HAP-1 (cell line): ENCODE data around the gene SORT1.

Experiments
- DNase-seq, 2 experiments: peaks; one replicate each; pipeline ENCODE4 v3.0.0-alpha.2; 2016 to 2020; ENCODE audit warnings: low spot score in 2 of 2
- H3K27me3 ChIP-seq: fragments of 250-450 bp; sonication (Bioruptor Pico); 2 replicates; pipeline ENCODE4 v1.5.1; 2020; ENCODE audit warnings: low read depth, mild to moderate bottlenecking, moderate library complexity
- H3K36me3 ChIP-seq: fragments of 250-450 bp; sonication (Bioruptor Pico); replicated peaks from 2 replicates; pipeline ENCODE4 v1.5.1; 2020; ENCODE audit warnings: mild to moderate bottlenecking
- H3K4me1 ChIP-seq: fragments of 250-450 bp; sonication (Bioruptor Pico); 2 replicates; pipeline ENCODE4 v1.5.1; 2020; ENCODE audit warnings: mild to moderate bottlenecking
- H3K4me3 ChIP-seq: fragments of 250-450 bp; sonication (Bioruptor Pico); 2 replicates; pipeline ENCODE4 v1.5.1; 2020; ENCODE audit warnings: mild to moderate bottlenecking, moderate library complexity
- H3K9me3 ChIP-seq: fragments of 250-450 bp; sonication (Bioruptor Pico); 2 replicates; pipeline ENCODE4 v1.5.1; 2020; ENCODE audit warnings: mild to moderate bottlenecking, moderate library complexity
- in situ Hi-C: fragments of 300-500 bp; cut with MboI; formaldehyde crosslinking; loops from 3 replicates; pipeline ENCODE4 v1.14.3; 2020; ENCODE audit warnings: low sequenced_read_pairs, inconsistent platforms, mixed read lengths

The SORT1 gene

GRCh38 chr1:109357616-109358015 lies 40.1 kb downstream of the SORT1 start:
- no peak for DNase-seq
- Histone ChIP-seq H3K27me3 (no peaks in the 10 kb centered on the region), H3K9me3 (no peaks in the 10 kb centered on the region), H3K4me1 (peaks cover 13% of the 10 kb centered on the region), H3K36me3 (peaks cover 7% of the 10 kb centered on the region; the same call in 1 of the 2 replicates), H3K4me3 (no peak overlapping the region)
- in situ Hi-C loops, result no loop called here

DNA sequence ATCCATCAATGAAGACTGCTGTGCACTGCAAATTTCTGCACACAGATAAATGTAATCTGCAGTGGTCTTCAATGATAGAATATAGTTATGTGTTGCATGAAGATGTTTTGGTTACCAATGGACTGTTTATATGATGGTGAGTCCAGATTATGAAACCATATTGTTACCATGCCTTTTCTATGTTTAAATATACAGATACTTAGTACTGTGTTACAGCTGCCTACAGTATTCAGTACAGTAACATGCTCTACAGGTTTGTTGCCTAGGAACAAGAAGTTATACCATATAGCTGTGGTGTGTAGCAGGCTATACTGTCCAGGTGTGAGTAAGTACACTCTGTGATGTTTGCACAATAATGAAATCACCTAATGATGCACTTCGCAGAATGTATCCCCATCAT lies 40.8 kb downstream of the SORT1 start:
- Histone ChIP-seq H3K27me3 (no peaks in the 10 kb centered on the region), H3K9me3 (no peaks in the 10 kb centered on the region), H3K36me3 (peaks cover 12% of the 10 kb centered on the region; the same call in 1 of the 2 replicates), H3K4me3 (no peak overlapping the region), H3K4me1 (peaks cover 12% of the 10 kb centered on the region)
- in situ Hi-C loops, result no loop called here
- no peak for DNase-seq

- in situ Hi-C loops, result no loop called here
- DNase-seq, result no peak
These were observed 41.2 kb downstream of the SORT1 start for GRCh38 chr1:109356505-109356904.

GRCh38 chr1:109354929-109355328 lies 42.8 kb downstream of the SORT1 start:
- H3K27me3 ChIP-seq, result no peaks in the 10 kb centered on the region
- no peaks in the 10 kb centered on the region for H3K4me1 ChIP-seq
- H3K9me3 ChIP-seq, result no peaks in the 10 kb centered on the region
- H3K4me3 ChIP-seq, result no peak overlapping the region
- peaks cover 16% of the 10 kb centered on the region; the same call in 1 of the 2 replicates for H3K36me3 ChIP-seq
- DNase-seq, result no peak
- in situ Hi-C loops, result no loop called here

More at GRCh38 chr1:109356505-109356904, 41.2 kb downstream of the SORT1 start:
- peaks cover 14% of the 10 kb centered on the region; the same call in 1 of the 2 replicates for H3K36me3 ChIP-seq
- H3K4me1 ChIP-seq, result peaks cover 8% of the 10 kb centered on the region
- no peaks in the 10 kb centered on the region for H3K9me3 ChIP-seq
- no peak overlapping the region for H3K4me3 ChIP-seq
- H3K27me3 ChIP-seq, result no peaks in the 10 kb centered on the region

DNA sequence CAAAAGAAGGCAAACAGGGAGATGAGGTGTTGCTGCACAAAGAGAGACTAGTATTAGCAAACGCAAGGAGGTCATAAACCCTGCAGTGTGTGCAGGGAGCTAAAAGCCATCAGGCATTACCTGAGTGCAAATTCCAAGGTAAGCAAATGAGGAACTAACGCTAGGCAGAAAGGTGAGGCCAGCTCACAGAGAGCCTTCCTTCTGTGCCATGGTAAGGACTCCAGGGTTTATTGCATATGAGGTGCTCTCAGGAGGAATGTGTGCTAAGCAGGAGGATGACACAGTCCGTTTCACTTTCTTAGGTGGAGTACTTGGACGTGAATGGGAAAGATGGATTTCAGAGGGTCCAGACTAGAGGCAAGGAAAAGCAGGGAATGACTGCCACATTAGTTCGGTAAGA lies 46.3 kb downstream of the SORT1 start:
- H3K27me3 ChIP-seq, result no peaks in the 10 kb centered on the region
- H3K4me1 ChIP-seq, result no peaks in the 10 kb centered on the region
- H3K9me3 ChIP-seq, result no peaks in the 10 kb centered on the region
- no peak for DNase-seq
- no peak overlapping the region for H3K4me3 ChIP-seq
- in situ Hi-C loops, result no loop called here
- peaks cover 33% of the 10 kb centered on the region for H3K36me3 ChIP-seq

- no peaks in the 10 kb centered on the region for H3K9me3 ChIP-seq
- H3K4me3 ChIP-seq, result no peak overlapping the region
- DNase-seq, result no peak
- no peaks in the 10 kb centered on the region for H3K4me1 ChIP-seq
- no peaks in the 10 kb centered on the region for H3K27me3 ChIP-seq
- in situ Hi-C loops, result no loop called here
- H3K36me3 ChIP-seq, result peaks cover 36% of the 10 kb centered on the region
These were observed 47.1 kb downstream of the SORT1 start for GRCh38 chr1:109350655-109351054.

GRCh38 chr1:109350182-109350581 lies 47.5 kb downstream of the SORT1 start:
- no peak for DNase-seq
- Histone ChIP-seq H3K9me3 (no peaks in the 10 kb centered on the region), H3K4me3 (no peak overlapping the region), H3K36me3 (peaks cover 41% of the 10 kb centered on the region), H3K27me3 (no peaks in the 10 kb centered on the region), H3K4me1 (no peaks in the 10 kb centered on the region)
- in situ Hi-C loops, result no loop called here

DNA sequence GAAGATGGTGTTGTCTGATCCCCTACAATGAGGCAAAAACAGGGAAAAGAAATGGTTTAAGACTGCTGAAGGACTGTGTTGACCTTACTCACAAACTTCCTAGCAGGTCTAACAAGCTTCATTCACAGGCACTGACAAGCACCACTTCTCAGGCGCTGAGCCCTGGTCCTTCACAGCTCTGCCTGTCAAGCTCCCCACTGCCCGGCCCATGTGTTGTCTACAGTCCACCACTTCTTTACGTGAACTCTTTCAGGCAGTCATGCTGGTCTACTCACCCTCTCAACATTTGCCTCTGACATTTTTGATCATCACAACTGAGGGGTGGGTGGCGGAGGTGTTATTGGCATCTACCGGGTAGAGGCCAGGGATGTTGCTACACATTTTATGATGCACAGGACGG lies 50.2 kb downstream of the SORT1 start:
- peaks cover 42% of the 10 kb centered on the region for H3K36me3 ChIP-seq
- DNase-seq, result no peak
- no peak overlapping the region for H3K4me3 ChIP-seq
- no peaks in the 10 kb centered on the region for H3K4me1 ChIP-seq
- H3K9me3 ChIP-seq, result no peaks in the 10 kb centered on the region
- in situ Hi-C loops, result no loop called here
- no peaks in the 10 kb centered on the region for H3K27me3 ChIP-seq

GRCh38 chr1:109341944-109342930 lies 55.5 kb downstream of the SORT1 start:
- H3K36me3 ChIP-seq, result peaks cover 52% of the 10 kb centered on the region
- in situ Hi-C loops, result no loop called here
- no peaks in the 10 kb centered on the region for H3K9me3 ChIP-seq
- H3K27me3 ChIP-seq, result no peaks in the 10 kb centered on the region
- no peak for DNase-seq
- no peaks in the 10 kb centered on the region for H3K4me1 ChIP-seq
- no peak overlapping the region for H3K4me3 ChIP-seq

DNA sequence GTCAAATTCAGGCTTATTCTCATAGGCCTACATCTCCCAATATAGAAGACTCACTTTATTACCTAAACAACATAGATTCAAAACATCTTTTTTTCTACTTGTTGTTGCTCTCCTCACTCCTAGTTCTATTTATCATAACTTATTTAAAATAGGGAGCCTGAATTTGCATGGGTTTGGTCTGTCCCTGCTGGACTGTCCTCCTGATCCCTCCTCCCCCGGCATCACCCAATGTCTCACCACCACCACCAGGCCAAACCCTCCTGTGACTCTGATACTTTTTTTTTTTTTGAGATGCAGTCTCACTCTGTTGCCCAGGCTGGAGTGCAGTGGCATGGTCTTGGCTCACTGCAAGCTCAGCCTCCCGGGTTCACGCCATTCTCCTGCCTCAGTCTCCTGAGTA lies 59.1 kb downstream of the SORT1 start:
- peaks cover 50% of the 10 kb centered on the region for H3K36me3 ChIP-seq
- in situ Hi-C loops, result no loop called here
- H3K4me3 ChIP-seq, result no peak overlapping the region
- no peaks in the 10 kb centered on the region for H3K9me3 ChIP-seq
- DNase-seq, result no peak
- no peaks in the 10 kb centered on the region for H3K27me3 ChIP-seq
- H3K4me1 ChIP-seq, result no peaks in the 10 kb centered on the region

GRCh38 chr1:109338091-109338490 lies 59.6 kb downstream of the SORT1 start:
- in situ Hi-C loops, result no loop called here
- H3K4me3 ChIP-seq, result no peak overlapping the region
- DNase-seq, result no peak
- no peaks in the 10 kb centered on the region for H3K4me1 ChIP-seq
- H3K36me3 ChIP-seq, result peaks cover 52% of the 10 kb centered on the region
- H3K9me3 ChIP-seq, result no peaks in the 10 kb centered on the region
- no peaks in the 10 kb centered on the region for H3K27me3 ChIP-seq

GRCh38 chr1:109335091-109335490 lies 62.6 kb downstream of the SORT1 start:
- H3K9me3 ChIP-seq, result peaks cover 8% of the 10 kb centered on the region; the same call in 1 of the 2 replicates
- H3K4me1 ChIP-seq, result no peaks in the 10 kb centered on the region
- H3K36me3 ChIP-seq, result peaks cover 54% of the 10 kb centered on the region
- no peak overlapping the region for H3K4me3 ChIP-seq
- H3K27me3 ChIP-seq, result no peaks in the 10 kb centered on the region
- in situ Hi-C loops, result no loop called here
- DNase-seq, result no peak

- H3K27me3 ChIP-seq, result no peaks in the 10 kb centered on the region
- peaks cover 8% of the 10 kb centered on the region; the same call in 1 of the 2 replicates for H3K9me3 ChIP-seq
- no peak for DNase-seq
- no peak overlapping the region for H3K4me3 ChIP-seq
- peaks cover 44% of the 10 kb centered on the region for H3K36me3 ChIP-seq
- in situ Hi-C loops, result no loop called here
- H3K4me1 ChIP-seq, result 0 out of 2 replicates have a peak, but pooled peaks cover 4% of the 10 kb centered on the region
These were observed 66.6 kb downstream of the SORT1 start for GRCh38 chr1:109331113-109331512.

- in situ Hi-C loops, result no loop called here
- H3K27me3 ChIP-seq, result no peaks in the 10 kb centered on the region
- peak; percentile 3 to 18 for DNase-seq
- 0 out of 2 replicates have a peak, but pooled peaks cover 4% of the 10 kb centered on the region for H3K4me1 ChIP-seq
- H3K36me3 ChIP-seq, result peaks cover 48% of the 10 kb centered on the region
- peaks cover 6% of the 10 kb centered on the region; the same call in 1 of the 2 replicates for H3K9me3 ChIP-seq
- H3K4me3 ChIP-seq, result no peak overlapping the region
These were observed 70.4 kb downstream of the SORT1 start for GRCh38 chr1:109327285-109327684.
